HL-60/S4 treated with retinoic acid at 250 ng/mL for 4 days and 3 days (cell line): ENCODE data around the gene SCAI.
"Not testable (repeated sequence)": the region's sequence is repeated elsewhere in the genome, so short reads cannot be mapped to it uniquely, and the experiment has no call there.

ENCODE experiments used
- in situ Hi-C: fragments of 300-500 bp; cut with MboI; formaldehyde crosslinking; loops from 2 replicates; pipeline ENCODE4 v1.7.0; 2022; ENCODE audit warnings: low sequenced_read_pairs

SCAI gene

GRCh38 chr9:125150349-125151245 is 7.3 kb upstream of the SCAI start:
- in situ Hi-C loops, result no loop called here

GRCh38 chr9:125147401-125147951 is 4.1 kb upstream of the SCAI start:
- in situ Hi-C loops, result no loop called here

- in situ Hi-C loops, result no loop called here
Observed at GRCh38 chr9:125146247-125146646, 2.9 kb upstream of the SCAI start.

DNA sequence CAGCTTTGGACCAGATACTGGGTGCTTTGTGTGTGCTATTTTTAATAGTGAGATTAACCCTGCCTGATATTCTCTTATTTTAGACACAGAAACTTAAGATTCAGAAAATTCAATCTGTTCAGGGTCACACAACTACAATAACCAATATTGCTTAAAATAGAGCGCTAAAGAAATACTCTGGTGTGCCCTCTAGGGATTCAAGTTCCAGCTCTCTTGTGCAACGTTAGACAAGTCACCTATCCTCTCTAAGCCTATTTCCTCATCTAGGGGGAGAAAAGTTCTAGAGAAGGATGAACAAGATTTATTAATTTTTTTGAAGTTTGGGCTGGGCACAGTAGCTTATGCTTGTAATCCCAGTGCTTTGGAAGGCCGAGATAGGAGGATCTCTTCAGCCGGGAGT is 2.1 kb upstream of the SCAI start:
- in situ Hi-C loops, result no loop called here

DNA sequence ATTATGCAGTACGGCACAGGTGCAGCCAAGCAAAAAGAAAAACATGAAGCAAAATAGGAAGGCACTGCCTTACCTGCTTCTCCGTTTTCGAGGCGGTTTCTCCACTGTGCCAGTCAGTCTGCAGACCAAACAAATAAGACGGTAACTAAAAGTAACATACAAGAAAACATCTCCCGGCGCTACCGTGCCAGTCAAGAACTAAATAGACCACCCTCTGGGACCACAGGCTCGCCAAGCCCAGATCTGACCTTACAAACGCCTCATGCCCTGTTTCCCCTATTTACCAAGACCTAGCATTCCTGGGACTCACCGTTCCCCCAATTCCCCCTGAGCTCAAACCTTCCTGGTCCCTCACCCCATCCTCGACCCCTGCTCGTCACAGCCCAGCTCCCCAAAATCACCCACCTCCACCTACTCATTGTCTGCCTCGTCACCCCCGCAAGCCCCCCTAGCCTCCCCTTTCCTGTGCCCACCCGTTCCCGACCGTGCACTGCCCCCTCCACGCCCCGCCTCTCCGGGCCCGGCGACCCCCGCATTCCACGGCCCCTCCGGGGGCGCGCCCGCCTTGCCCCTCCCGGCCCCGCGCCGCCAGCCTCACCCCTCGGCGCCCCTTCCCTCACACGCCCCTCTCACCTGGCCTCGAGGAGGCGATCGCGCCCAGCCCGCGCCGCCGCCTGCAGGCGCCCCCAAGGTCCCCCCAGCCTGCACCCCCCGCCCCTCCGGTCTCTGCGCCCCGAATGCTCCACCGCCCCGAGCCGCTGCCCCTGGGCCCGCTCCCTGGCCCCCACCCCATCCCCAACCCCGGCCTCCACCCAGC is 560 bp downstream of the SCAI start:
- in situ Hi-C loops, result no loop called here

DNA sequence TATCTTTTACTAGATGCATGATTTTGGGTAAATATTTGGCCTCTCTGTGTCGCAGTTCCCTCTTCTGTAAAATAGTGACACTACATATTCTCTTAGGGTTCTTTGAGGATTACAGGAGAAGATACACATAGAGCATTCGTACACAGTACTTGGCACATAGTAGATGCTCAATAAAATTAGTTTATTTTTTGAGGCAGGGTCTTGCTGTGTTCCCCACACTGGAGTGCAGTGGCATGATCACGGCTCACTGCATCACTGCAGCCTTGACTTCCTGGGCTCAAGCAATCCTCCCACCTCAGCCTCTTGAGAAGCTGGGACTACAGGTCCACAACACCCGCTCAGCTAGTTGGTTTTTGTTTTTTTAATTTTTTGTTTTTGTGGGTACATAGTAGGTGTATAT is 1.6 kb downstream of the SCAI start:
- in situ Hi-C loops, result no loop called here

DNA sequence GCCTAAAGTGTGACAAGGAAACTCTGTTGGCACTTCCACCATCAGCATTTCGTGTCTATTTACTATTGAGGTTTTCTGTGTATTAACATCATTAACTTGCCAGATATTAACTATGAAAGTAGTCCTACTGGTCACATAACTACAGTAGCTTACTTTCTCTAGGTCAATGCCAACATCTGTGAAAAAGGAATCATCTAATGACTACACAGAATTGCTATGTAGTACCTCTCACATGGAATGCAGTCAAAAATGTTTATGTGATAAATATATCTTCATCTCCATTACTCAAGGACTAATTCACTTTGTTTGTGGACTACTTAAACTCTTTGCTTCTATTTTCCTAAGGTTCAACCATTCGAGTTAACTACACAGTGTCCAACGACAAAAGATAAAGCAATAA is 2.1 kb downstream of the SCAI start:
- in situ Hi-C loops, result no loop called here

DNA sequence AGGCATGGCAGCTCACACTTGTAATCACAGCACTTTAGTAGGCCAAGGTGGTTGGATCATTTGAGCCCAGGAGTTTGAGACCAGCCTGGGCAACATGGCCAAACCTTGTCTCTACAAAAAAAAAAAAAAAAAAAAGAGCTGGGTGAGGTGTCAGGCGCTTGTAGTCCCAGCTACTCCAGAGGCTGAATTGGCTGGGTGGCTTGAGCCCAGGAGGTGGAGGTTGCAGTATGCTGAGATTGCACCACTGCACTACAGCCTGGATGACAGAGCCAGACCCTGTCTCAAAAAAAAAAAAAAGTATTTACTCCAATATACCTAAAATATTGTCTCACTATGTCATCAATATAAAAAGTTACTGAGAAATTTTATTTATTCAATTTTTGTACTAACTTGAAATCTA is 2.8 kb downstream of the SCAI start:
- in situ Hi-C loops, result no loop called here

DNA sequence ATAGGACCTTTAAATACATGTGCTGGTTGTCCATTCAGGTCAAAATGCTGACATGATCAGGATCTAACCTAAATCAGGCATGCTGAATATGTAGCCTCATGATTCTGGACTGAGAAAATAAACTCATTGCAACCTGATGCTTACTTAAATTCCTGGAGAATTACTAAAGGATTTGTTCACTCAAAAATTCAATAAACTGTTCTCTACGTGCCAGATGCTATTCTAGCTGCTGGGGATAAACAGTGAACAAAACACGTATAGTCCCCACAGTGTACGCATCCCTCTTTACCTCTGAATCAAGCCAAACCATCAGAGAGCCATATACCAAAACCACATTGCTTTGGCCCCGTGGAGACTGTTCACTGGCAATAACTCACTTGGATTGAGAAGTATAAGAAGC is 6.1 kb downstream of the SCAI start:
- in situ Hi-C loops, result no loop called here

DNA sequence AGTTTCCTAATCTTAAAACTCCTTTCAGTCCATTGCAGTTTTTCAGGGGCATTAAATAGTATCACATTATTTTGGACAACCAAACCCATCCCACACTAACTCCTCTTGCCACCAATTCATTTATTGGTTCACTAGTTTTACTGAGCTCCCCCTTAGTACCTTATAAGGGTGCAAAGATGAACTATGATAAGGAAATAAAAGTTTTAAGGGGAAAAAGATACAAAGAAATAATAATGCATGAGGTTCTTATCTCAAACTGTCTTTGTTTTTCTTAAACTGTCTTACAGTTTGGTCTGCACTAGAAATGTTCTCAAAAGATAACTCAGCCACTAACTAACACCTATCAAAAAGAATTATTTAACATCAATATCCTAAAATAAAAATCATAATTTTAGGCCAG is 8.4 kb downstream of the SCAI start:
- in situ Hi-C loops, result no loop called here

- in situ Hi-C loops, result no loop called here
Observed at GRCh38 chr9:125133403-125134329, 9.7 kb downstream of the SCAI start.

GRCh38 chr9:125131778-125132177 is 11.6 kb downstream of the SCAI start:
- in situ Hi-C loops, result no loop called here

DNA sequence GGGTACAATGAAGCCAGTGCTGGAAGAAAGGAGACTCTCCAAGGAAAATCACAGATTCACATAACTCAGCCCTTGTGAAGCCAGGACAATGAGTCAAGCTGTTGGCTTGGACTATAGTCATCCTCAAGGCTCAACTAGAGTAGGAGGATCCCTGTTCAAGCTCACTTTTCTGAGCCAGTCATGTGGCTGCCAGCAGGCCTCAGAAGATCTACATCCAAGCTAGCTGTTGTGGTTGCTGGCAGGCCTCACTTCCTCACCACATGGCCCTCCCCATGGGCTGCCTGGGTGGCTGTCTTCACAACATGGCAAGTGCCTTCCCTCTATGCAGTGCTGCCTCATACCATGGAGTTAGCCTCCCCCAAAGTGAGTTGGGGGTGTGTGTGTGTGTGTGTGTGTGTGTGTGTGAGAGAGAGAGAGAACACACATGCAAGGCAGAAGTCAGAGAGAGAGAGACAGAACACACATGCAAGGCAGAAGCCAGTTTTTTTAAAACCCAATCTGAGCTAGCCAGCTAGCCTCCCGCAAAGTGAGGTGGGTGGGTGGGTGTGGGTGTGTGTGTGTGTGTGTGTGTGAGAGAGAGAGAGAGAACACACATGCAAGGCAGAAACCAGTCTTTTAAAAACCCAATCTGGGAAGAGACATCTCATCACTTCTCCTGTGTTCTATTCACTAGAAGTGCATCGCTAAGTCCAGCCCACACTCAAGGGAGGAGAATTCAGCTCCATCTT is 17.1 kb downstream of the SCAI start:
- in situ Hi-C loops, result no loop called here

DNA sequence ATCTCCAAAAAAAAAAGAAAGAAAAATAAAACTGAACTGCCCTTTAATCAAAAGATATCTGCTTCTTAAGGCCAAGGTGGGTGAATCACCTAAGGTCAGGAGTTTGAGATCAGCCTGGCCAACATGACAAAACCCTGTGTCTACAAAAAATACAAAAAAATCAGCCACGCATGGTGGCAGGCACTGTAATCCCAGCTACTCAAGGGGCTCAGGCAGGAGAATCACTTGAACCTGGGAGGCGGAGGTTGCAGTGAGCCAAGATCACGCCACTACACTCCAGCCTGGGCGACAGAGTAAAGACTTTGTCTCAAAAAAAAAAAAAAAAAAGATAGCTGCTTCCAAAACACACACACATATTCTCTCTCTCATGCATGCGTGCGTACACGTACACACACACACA is 17.8 kb downstream of the SCAI start:
- in situ Hi-C loops, result no loop called here

DNA sequence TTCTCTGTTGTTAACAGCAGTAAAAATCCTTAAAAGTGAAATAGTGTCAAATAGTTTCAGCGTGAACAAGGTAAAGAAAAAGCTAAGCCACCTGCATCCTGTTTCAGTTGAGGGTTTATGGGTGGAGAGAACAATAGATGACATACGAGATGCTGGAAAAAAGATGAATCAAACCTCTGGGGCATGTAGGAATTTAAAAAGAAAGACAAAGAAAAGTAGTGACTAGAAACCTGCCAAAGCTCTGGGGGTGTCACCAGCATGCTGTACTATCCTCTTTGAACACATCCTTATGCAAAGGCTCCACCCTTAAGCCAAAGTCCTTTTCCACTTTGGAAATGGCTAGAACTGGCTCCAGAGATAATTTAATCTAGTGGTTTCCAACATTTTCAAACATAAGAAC is 22.2 kb downstream of the SCAI start:
- in situ Hi-C loops, result no loop called here

DNA sequence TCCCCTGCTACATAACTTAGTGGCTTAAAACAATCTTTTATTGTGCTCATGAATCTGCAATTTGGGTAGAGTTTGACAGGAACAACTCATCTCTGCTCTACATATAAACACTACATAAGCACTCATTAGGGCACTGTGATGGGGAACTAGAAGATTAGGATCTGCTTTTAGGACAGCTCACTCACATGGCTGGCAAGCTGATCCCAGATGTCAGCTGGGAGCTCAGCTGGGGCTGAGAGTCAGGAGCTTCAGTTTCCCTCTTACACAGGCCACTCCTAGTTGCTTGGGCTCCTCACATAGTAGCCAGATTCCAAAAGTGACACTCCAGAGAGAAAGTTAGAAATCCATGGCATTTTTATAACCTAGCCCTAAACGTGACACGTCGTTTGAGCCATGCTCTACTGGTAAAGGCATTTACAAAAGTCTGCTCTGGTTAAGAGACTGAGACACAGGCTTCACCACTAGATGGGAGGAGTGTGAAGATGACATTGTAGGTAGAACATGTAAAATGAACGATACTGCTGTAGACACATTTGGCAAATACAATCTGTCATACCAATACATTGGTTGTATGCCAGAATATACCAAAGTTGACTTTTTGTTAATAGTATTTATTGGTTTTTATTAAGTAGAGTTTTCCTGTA is 23.6 kb downstream of the SCAI start:
- in situ Hi-C loops, result no loop called here

- in situ Hi-C loops, result not testable (repeated sequence)
Observed at GRCh38 chr9:125118696-125119095, 24.6 kb downstream of the SCAI start.

DNA sequence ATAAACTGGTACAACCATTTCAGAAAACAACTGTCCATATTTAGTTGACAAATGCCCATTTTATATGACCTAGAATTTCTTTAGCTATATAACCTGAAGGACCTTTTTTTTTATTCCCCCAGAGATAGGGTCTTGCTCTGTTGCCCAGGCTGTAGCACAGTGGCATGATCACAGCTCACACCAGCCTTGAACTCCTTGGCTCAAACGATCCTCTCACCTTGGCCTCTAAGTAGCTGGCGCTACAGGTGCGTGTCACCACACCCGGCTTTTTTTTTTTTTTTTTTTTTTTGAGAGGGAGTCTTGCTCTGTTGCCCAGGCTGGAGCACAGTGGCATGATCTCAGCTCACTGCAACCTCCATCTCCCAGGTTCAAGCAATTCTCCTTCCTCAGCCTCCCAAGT is 28.8 kb downstream of the SCAI start:
- in situ Hi-C loops, result not testable (repeated sequence)

GRCh38 chr9:125110464-125110863 is 32.9 kb downstream of the SCAI start:
- in situ Hi-C loops, result no loop called here

- in situ Hi-C loops, result not testable (repeated sequence)
Observed at GRCh38 chr9:125108541-125108940, 34.8 kb downstream of the SCAI start.
